Stimulated activated memory B cell treated with anti-CD40 and anti-IgM and Interleukin-4, amounts not matched to agents 10 μg/mL and 1 μg/mL and 100 μg/mL, for 72 hours (primary cell): ENCODE data around the gene CTNNA3.

Experiments used
- ATAC-seq: fragments of 150-1000 bp; cut with Tn5 transposase; 2 replicates; pipeline ENCODE4 v1.10.0; 2021
- H3K27ac Mint-ChIP-seq: one replicate; pipeline ENCODE4 v1.8.0; 2022; ENCODE audit warnings: mild to moderate bottlenecking, mixed read lengths
- H3K27me3 Mint-ChIP-seq: one replicate; pipeline ENCODE4 v1.8.0; 2022; ENCODE audit warnings: mixed read lengths
- H3K36me3 Mint-ChIP-seq: one replicate; pipeline ENCODE4 v1.8.0; 2022; ENCODE audit warnings: mixed read lengths
- H3K4me1 Mint-ChIP-seq: one replicate; pipeline ENCODE4 v1.8.0; 2022; ENCODE audit warnings: mixed read lengths
- H3K4me3 Mint-ChIP-seq: one replicate; pipeline ENCODE4 v1.8.0; 2022; ENCODE audit warnings: mild to moderate bottlenecking, moderate library complexity, mixed read lengths
- H3K9me3 Mint-ChIP-seq: one replicate; pipeline ENCODE4 v1.8.0; 2022; ENCODE audit warnings: mixed read lengths

The CTNNA3 gene

GRCh38 chr10:66259836-66260235 lies 1436.2 kb downstream of the CTNNA3 start:
- no peaks in the 10 kb centered on the region for H3K4me1 Mint-ChIP-seq
- no peak overlapping the region for H3K27ac Mint-ChIP-seq
- H3K27me3 Mint-ChIP-seq: no peaks in the 10 kb centered on the region
- H3K9me3 Mint-ChIP-seq: peaks cover 5% of the 10 kb centered on the region
- H3K4me3 Mint-ChIP-seq: no peak overlapping the region
- no peaks in the 10 kb centered on the region for H3K36me3 Mint-ChIP-seq
- no peak for ATAC-seq

GRCh38 chr10:66258693-66259092 lies 1437.3 kb downstream of the CTNNA3 start:
- Mint-ChIP-seq H3K36me3 (no peaks in the 10 kb centered on the region), H3K27me3 (no peaks in the 10 kb centered on the region), H3K4me3 (no peak overlapping the region), H3K27ac (no peak overlapping the region), H3K9me3 (peaks cover 5% of the 10 kb centered on the region), H3K4me1 (no peaks in the 10 kb centered on the region)
- ATAC-seq: no peak

- Mint-ChIP-seq H3K4me3 (no peak overlapping the region), H3K36me3 (no peaks in the 10 kb centered on the region), H3K27me3 (no peaks in the 10 kb centered on the region), H3K9me3 (peaks cover 5% of the 10 kb centered on the region), H3K27ac (no peak overlapping the region), H3K4me1 (no peaks in the 10 kb centered on the region)
- no peak for ATAC-seq
These were observed 1438.2 kb downstream of the CTNNA3 start for GRCh38 chr10:66257801-66258200.

- no peak for ATAC-seq
- Mint-ChIP-seq H3K9me3 (peaks cover 18% of the 10 kb centered on the region), H3K4me1 (no peaks in the 10 kb centered on the region), H3K36me3 (no peaks in the 10 kb centered on the region), H3K27me3 (no peaks in the 10 kb centered on the region), H3K27ac (no peak overlapping the region), H3K4me3 (no peak overlapping the region)
These were observed 1443.0 kb downstream of the CTNNA3 start for GRCh38 chr10:66252986-66253385.

GRCh38 chr10:66246177-66246576 lies 1449.8 kb downstream of the CTNNA3 start:
- H3K4me3 Mint-ChIP-seq: no peak overlapping the region
- no peak for ATAC-seq
- H3K9me3 Mint-ChIP-seq: peaks cover 17% of the 10 kb centered on the region
- H3K27me3 Mint-ChIP-seq: no peaks in the 10 kb centered on the region
- H3K27ac Mint-ChIP-seq: no peak overlapping the region
- no peaks in the 10 kb centered on the region for H3K36me3 Mint-ChIP-seq
- H3K4me1 Mint-ChIP-seq: no peaks in the 10 kb centered on the region

GRCh38 chr10:66244953-66245352 lies 1451.0 kb downstream of the CTNNA3 start:
- Mint-ChIP-seq H3K4me1 (no peaks in the 10 kb centered on the region), H3K36me3 (no peaks in the 10 kb centered on the region), H3K4me3 (no peak overlapping the region), H3K9me3 (peaks cover 11% of the 10 kb centered on the region), H3K27ac (no peak overlapping the region), H3K27me3 (no peaks in the 10 kb centered on the region)
- ATAC-seq: no peak

- H3K9me3 Mint-ChIP-seq: no peaks in the 10 kb centered on the region
- no peak overlapping the region for H3K4me3 Mint-ChIP-seq
- H3K27me3 Mint-ChIP-seq: no peaks in the 10 kb centered on the region
- H3K4me1 Mint-ChIP-seq: no peaks in the 10 kb centered on the region
- no peak overlapping the region for H3K27ac Mint-ChIP-seq
- ATAC-seq: no peak
- H3K36me3 Mint-ChIP-seq: no peaks in the 10 kb centered on the region
These were observed 1453.1 kb downstream of the CTNNA3 start for GRCh38 chr10:66242885-66243284.

GRCh38 chr10:66239062-66239461 lies 1456.9 kb downstream of the CTNNA3 start:
- H3K27ac Mint-ChIP-seq: no peak overlapping the region
- H3K36me3 Mint-ChIP-seq: no peaks in the 10 kb centered on the region
- ATAC-seq: no peak
- no peak overlapping the region for H3K4me3 Mint-ChIP-seq
- H3K27me3 Mint-ChIP-seq: no peaks in the 10 kb centered on the region
- no peaks in the 10 kb centered on the region for H3K9me3 Mint-ChIP-seq
- no peaks in the 10 kb centered on the region for H3K4me1 Mint-ChIP-seq

GRCh38 chr10:66238343-66238742 lies 1457.7 kb downstream of the CTNNA3 start:
- Mint-ChIP-seq H3K9me3 (no peaks in the 10 kb centered on the region), H3K27ac (no peak overlapping the region), H3K27me3 (no peaks in the 10 kb centered on the region), H3K4me3 (no peak overlapping the region), H3K4me1 (no peaks in the 10 kb centered on the region), H3K36me3 (no peaks in the 10 kb centered on the region)
- no peak for ATAC-seq

- no peak for ATAC-seq
- H3K4me3 Mint-ChIP-seq: no peak overlapping the region
- H3K4me1 Mint-ChIP-seq: no peaks in the 10 kb centered on the region
- peaks cover 4% of the 10 kb centered on the region for H3K9me3 Mint-ChIP-seq
- H3K27ac Mint-ChIP-seq: no peak overlapping the region
- no peaks in the 10 kb centered on the region for H3K27me3 Mint-ChIP-seq
- no peaks in the 10 kb centered on the region for H3K36me3 Mint-ChIP-seq
These were observed 1461.1 kb downstream of the CTNNA3 start for GRCh38 chr10:66234872-66235271.

- Mint-ChIP-seq H3K27ac (no peak overlapping the region), H3K36me3 (no peaks in the 10 kb centered on the region), H3K4me3 (no peak overlapping the region), H3K4me1 (no peaks in the 10 kb centered on the region), H3K27me3 (no peaks in the 10 kb centered on the region), H3K9me3 (peaks cover 17% of the 10 kb centered on the region)
- no peak for ATAC-seq
These were observed 1467.1 kb downstream of the CTNNA3 start for GRCh38 chr10:66228887-66229286.

- no peak for ATAC-seq
- Mint-ChIP-seq H3K4me3 (no peak overlapping the region), H3K9me3 (peaks cover 10% of the 10 kb centered on the region), H3K27me3 (no peaks in the 10 kb centered on the region), H3K36me3 (no peaks in the 10 kb centered on the region), H3K4me1 (no peaks in the 10 kb centered on the region), H3K27ac (no peak overlapping the region)
These were observed 1472.3 kb downstream of the CTNNA3 start for GRCh38 chr10:66223656-66224055.

- Mint-ChIP-seq H3K27me3 (no peaks in the 10 kb centered on the region), H3K9me3 (peaks cover 6% of the 10 kb centered on the region), H3K36me3 (no peaks in the 10 kb centered on the region), H3K4me3 (no peak overlapping the region), H3K27ac (no peak overlapping the region), H3K4me1 (no peaks in the 10 kb centered on the region)
- no peak for ATAC-seq
These were observed 1473.4 kb downstream of the CTNNA3 start for GRCh38 chr10:66222462-66223046.

GRCh38 chr10:66218981-66219587 lies 1476.9 kb downstream of the CTNNA3 start:
- Mint-ChIP-seq H3K9me3 (peaks cover 6% of the 10 kb centered on the region), H3K27me3 (no peaks in the 10 kb centered on the region), H3K36me3 (no peaks in the 10 kb centered on the region), H3K27ac (no peak overlapping the region), H3K4me3 (no peak overlapping the region), H3K4me1 (no peaks in the 10 kb centered on the region)
- ATAC-seq: no peak

GRCh38 chr10:66218289-66218688 lies 1477.7 kb downstream of the CTNNA3 start:
- no peaks in the 10 kb centered on the region for H3K4me1 Mint-ChIP-seq
- no peak for ATAC-seq
- H3K4me3 Mint-ChIP-seq: no peak overlapping the region
- H3K27ac Mint-ChIP-seq: no peak overlapping the region
- no peaks in the 10 kb centered on the region for H3K27me3 Mint-ChIP-seq
- no peaks in the 10 kb centered on the region for H3K36me3 Mint-ChIP-seq
- H3K9me3 Mint-ChIP-seq: peaks cover 6% of the 10 kb centered on the region

- Mint-ChIP-seq H3K27ac (no peak overlapping the region), H3K4me3 (no peak overlapping the region)
- no peak for ATAC-seq
These were observed 1480.1 kb downstream of the CTNNA3 start for GRCh38 chr10:66215920-66216319.

More at GRCh38 chr10:66215920-66216319, 1480.1 kb downstream of the CTNNA3 start:
- Mint-ChIP-seq H3K27me3 (no peaks in the 10 kb centered on the region), H3K4me1 (no peaks in the 10 kb centered on the region), H3K9me3 (no peaks in the 10 kb centered on the region), H3K36me3 (no peaks in the 10 kb centered on the region)
